Stimulated activated CD8-positive, alpha-beta memory T cell treated with anti-CD3 and anti-CD28 coated beads, Interleukin-12 subunit alpha, Interleukin-12 subunit beta, amount 100 ng/mL, for 24 hours (primary cell): ENCODE measurements around the gene KIF24.
"Not testable (repeated sequence)": the region's sequence is repeated elsewhere in the genome, so short reads cannot be mapped to it uniquely, and the experiment has no call there.

Source experiments
- DNase-seq: peaks from one replicate; pipeline ENCODE4 v3.0.0-alpha.2; 2020; ENCODE audit errors: extremely low read depth

The KIF24 gene

DNA sequence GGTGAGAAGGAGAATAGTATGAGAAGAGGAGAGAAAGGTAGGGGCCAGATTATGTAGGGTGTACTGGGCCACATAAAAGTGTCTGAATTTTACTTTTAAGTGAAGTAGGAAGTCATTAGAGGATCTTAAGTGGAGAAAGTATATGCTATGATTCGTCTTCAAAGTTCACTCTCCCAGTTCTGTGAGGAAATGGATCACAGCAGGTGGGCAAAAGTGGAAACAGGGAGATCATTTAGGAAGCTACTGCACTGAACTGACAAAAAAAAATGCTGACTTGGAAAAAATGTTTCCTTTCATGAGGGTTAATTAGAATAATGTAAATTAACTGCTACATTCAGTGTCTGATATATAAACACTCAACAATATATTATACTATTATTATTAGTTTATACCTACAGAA lies 2.4 kb downstream of the KIF24 start:
- no peak for DNase-seq

DNA sequence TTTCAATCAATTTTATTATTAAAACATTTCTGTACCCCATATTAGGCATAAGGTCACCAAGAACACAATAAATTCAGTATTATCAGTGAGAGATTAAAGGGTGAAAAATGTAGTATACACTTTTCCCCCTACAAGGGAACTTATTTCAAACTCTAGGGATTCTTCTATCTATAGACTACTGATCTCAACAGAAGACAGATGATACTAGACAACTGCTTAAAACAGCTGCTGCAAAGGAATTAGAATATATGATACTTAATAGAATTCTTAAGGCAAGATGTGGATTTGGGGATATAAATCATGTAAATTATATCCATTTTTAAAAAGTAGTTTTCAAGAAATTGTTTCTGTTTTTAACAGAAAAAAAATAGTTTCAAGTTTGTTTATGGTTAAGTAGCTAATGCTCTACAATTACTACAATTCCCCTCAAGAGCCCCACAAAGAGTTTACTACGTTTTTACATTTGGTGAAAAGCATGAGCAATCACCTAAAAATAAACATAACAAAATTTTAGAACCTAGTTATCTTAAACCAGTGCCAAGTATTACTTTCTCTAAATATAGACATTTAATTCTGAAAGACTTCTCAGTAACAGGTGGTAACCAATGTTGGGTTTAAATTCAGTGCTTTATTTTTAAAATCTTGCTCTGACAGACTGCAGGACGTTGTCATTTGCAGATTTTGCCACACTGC lies 6.0 kb downstream of the KIF24 start:
- no peak for DNase-seq

DNA sequence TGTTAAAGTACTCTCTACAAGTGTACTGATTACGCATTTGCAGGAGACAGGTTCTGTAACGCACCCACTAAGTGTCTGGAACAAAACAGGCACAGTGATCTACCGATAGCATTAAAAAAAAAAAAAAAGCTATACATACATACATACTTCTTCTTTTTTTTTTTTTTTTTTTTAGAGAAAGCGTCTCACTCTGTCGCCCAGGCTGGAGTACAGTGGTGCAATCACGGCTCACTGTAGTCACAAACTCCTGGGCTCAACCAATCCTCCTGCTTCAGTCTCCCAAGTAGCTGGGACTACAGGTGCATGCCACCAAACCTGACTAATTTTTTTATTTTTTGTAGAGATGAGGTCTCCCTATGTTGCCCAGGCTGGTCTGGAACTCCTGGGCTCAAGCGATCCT lies 7.6 kb downstream of the KIF24 start:
- no peak for DNase-seq

GRCh38 chr9:34318163-34318790 lies 10.8 kb downstream of the KIF24 start:
- no peak for DNase-seq

- DNase-seq: no peak
Observed at GRCh38 chr9:34317436-34317835, 11.6 kb downstream of the KIF24 start.

DNA sequence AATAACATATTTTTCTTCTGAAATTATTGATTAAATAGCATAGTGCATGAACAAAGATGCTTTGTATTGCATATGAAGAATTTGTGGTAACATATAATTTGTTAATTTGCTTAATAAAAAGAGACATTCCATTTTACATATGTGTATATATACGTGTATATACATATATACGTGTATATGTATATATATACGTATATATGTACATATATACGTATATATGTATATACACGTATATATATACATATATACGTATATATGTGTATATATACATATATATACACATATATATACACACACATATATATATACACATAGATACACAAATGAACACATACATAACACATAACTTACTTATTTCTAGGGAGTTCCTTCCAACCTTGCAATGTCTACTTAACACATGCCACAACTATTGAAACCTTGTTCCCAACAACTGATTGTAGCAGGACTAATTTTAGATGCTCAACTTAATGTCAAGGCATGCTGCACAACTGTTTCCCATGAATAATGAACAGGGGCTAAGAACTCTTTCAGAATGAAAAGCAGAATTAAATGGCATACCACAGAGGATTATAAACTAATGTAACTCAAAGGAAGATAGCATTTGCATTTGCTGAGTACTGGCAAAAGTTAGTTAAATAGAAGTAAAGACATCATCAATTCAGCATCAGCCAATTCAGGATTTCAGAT lies 17.4 kb downstream of the KIF24 start:
- no peak for DNase-seq

DNA sequence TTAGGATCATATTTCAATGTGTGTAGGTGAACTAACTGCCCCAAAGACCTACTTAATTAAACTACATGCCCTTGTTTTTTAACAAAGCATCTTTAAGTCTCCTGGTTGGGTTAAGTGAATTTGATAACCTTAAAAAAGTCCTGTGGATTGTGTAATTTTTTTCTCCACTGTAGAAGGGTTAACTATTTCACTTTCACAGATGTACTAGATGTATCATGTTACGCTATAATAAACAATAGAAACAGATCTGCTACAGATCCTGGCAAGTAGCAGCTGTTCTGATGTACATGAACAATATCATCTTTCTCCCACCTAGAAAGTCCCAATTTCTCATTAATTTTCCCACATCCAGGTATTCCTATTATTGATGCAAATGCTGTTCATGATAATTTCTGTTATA lies 18.9 kb downstream of the KIF24 start:
- no peak for DNase-seq

GRCh38 chr9:34308316-34308715 lies 20.8 kb downstream of the KIF24 start:
- DNase-seq: not testable (repeated sequence)

- not testable (repeated sequence) for DNase-seq
Observed at GRCh38 chr9:34301064-34301463, 28.0 kb downstream of the KIF24 start.

- DNase-seq: no peak
Observed at GRCh38 chr9:34292552-34292951, 36.5 kb downstream of the KIF24 start.

DNA sequence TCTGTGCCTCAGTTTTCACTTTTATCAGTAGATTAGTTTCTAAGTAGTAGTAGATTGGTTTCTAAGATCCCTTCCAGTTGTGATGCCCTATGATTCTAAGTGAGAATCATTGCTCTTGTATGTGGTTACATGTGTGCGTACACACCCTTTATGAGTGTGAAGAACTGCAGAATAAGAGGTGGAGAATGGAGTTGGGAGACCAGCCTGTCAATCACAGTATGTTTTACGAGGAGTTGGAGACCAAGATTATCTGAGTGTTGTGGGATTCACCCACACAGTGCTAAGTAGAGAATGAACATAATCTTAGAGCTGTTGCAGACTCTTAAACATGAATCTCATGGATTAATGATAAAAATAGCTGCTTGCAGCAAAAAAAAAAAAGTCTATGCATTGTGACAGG lies 37.6 kb downstream of the KIF24 start:
- no peak for DNase-seq

DNA sequence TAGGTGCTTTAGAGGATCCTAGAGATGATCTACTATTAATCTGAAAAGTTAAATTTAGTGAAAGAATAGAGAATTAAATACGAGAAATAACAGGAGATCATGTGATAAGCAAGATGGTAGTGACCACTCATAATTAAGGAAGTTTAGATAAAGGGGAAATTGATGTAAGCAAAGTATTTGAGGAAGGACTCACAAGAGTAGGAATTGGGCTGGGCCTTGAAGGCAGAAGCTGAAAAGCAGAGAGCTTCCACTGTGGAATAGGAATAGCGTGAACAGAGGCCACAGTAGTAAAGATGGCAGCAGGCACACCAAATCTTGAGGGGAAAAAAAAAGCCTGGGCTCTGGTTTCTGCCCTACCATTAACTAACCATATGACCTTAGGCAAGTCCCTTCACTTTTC lies 38.0 kb downstream of the KIF24 start:
- no peak for DNase-seq

- DNase-seq: no peak
Observed at GRCh38 chr9:34289159-34289558, 39.9 kb downstream of the KIF24 start.

DNA sequence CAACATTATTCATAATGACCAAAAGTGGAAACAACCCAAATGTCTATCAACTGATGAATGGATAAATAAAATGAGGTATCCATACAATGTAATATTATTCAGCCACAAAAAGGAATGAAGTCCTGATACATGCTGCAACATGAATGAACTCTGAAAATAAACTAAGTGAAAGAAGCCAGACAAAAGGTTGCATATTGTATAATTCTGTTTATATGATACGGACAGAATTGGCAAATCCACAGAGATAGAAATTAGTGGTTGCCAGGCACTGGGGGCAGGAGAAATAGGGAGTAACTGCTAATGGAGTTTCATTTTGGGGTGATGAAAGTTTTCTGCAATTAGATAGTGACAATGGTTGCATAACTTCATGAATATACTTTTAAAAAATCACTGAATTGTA lies 47.0 kb downstream of the KIF24 start:
- no peak for DNase-seq

- DNase-seq: no peak
Observed at GRCh38 chr9:34279411-34279810, 49.7 kb downstream of the KIF24 start.
